Measurements from ENCODE around the gene PSMC3. TPM values are rescaled to one million over a fixed set of nuclear protein-coding genes. Genes with fewer than 3 reads are reported as not detected.
A peak's percentile ranks its signal among the peaks of the same experiment; 100 is the strongest.

Gene PSMC3
- total RNA-seq, 1 experiment from 2014 or later = 222 TPM

- no peak overlapping the region for H3K4me3 ChIP-seq
- no peaks in the 10 kb centered on the region for H3K79me2 ChIP-seq (ENCODE audit: low read depth)
- H3K4me1 ChIP-seq (replicated peaks; ENCODE audit: insufficient read depth) = no peaks in the 10 kb centered on the region
- no peaks in the 10 kb centered on the region for H3K36me3 ChIP-seq (ENCODE audit: low read depth)
- H3K27ac ChIP-seq = no peak overlapping the region
- CTCF ChIA-PET = no interaction called here
- H3K9me3 ChIP-seq (ENCODE audit: insufficient read depth, low read depth) = no peaks in the 10 kb centered on the region
- H3F3A ChIP-seq (ENCODE audit: insufficient read depth, low read depth) = no peaks in the 10 kb centered on the region
- H2AFZ ChIP-seq = no peak overlapping the region
- peak in 1 of 2 experiments; percentile 16 for DNase-seq
- H3K27me3 ChIP-seq (ENCODE audit: insufficient read depth, low read depth) = no peaks in the 10 kb centered on the region
- POLR2A ChIA-PET (ENCODE audit: unreplicated experiment) = no interaction called here
- intact Hi-C loops (cut with micrococcal nuclease; ENCODE audit: unreplicated experiment) = no loop called here
- H4K20me1 ChIP-seq (ENCODE audit: insufficient read depth) = no peaks in the 10 kb centered on the region
- BruUV-seq (replicated peaks) = no TSS peak
- no peak overlapping the region for H3K4me2 ChIP-seq
- TF ChIP-seq CTCF (conservative IDR thresholded peaks at IDR 0.05) = no peak
- TF ChIP-seq EZH2 (IDR thresholded peaks at IDR 0.05; ENCODE audit: low read depth) = no peak
- H3K9me2 ChIP-seq (ENCODE audit: insufficient read depth) = no peaks in the 10 kb centered on the region
Observed at GRCh38 chr11:47389577-47390421, 36.4 kb downstream of the PSMC3 start.

GRCh38 chr11:47388697-47389576, 37.3 kb downstream of the PSMC3 start:
- H3K4me2 ChIP-seq = no peak overlapping the region
- no peaks in the 10 kb centered on the region for H3K27me3 ChIP-seq (ENCODE audit: insufficient read depth, low read depth)
- POLR2A ChIA-PET (ENCODE audit: unreplicated experiment) = no interaction called here
- no peak overlapping the region for H2AFZ ChIP-seq
- no peaks in the 10 kb centered on the region for H4K20me1 ChIP-seq (ENCODE audit: insufficient read depth)
- no peaks in the 10 kb centered on the region for H3F3A ChIP-seq (ENCODE audit: insufficient read depth, low read depth)
- no peaks in the 10 kb centered on the region for H3K9me2 ChIP-seq (ENCODE audit: insufficient read depth)
- H3K4me1 ChIP-seq (replicated peaks; ENCODE audit: insufficient read depth) = no peaks in the 10 kb centered on the region
- H3K36me3 ChIP-seq (ENCODE audit: low read depth) = no peaks in the 10 kb centered on the region
- no peaks in the 10 kb centered on the region for H3K9me3 ChIP-seq (ENCODE audit: insufficient read depth, low read depth)
- no peaks in the 10 kb centered on the region for H3K79me2 ChIP-seq (ENCODE audit: low read depth)
- intact Hi-C loops (cut with micrococcal nuclease; ENCODE audit: unreplicated experiment) = no loop called here
- no peak overlapping the region for H3K4me3 ChIP-seq
- DNase-seq = peak; percentile 31 to 42
- no TSS peak for BruUV-seq (replicated peaks)
- no peak overlapping the region for H3K27ac ChIP-seq
- CTCF ChIA-PET = no interaction called here
- TF ChIP-seq CTCF (conservative IDR thresholded peaks at IDR 0.05) = no peak
- TF ChIP-seq EZH2 (IDR thresholded peaks at IDR 0.05; ENCODE audit: low read depth) = no peak

GRCh38 chr11:47387944-47388696, 38.1 kb downstream of the PSMC3 start:
- Histone ChIP-seq H2AFZ (no peak overlapping the region), H3K9me3 (ENCODE audit: insufficient read depth, low read depth) (no peaks in the 10 kb centered on the region), H3F3A (ENCODE audit: insufficient read depth, low read depth) (no peaks in the 10 kb centered on the region), H4K20me1 (ENCODE audit: insufficient read depth) (no peaks in the 10 kb centered on the region), H3K27me3 (ENCODE audit: insufficient read depth, low read depth) (no peaks in the 10 kb centered on the region), H3K4me2 (no peak overlapping the region), H3K36me3 (ENCODE audit: low read depth) (no peaks in the 10 kb centered on the region), H3K9me2 (ENCODE audit: insufficient read depth) (no peaks in the 10 kb centered on the region), H3K79me2 (ENCODE audit: low read depth) (no peaks in the 10 kb centered on the region), H3K4me1 (replicated peaks; ENCODE audit: insufficient read depth) (no peaks in the 10 kb centered on the region), H3K4me3 (no peak overlapping the region), H3K27ac (no peak overlapping the region)
- CTCF ChIA-PET = no interaction called here
- intact Hi-C loops (cut with micrococcal nuclease; ENCODE audit: unreplicated experiment) = no loop called here
- POLR2A ChIA-PET (ENCODE audit: unreplicated experiment) = interaction anchor here (0.6 kb wide), 1 partner anchor 534 kb away, joined by 4 read pairs; no protein-coding TSS in a partner anchor
- DNase-seq = peak in 1 of 2 experiments; percentile 11
- TF ChIP-seq EZH2 (IDR thresholded peaks at IDR 0.05; ENCODE audit: low read depth) (no peak), CTCF (conservative IDR thresholded peaks at IDR 0.05) (no peak)
- BruUV-seq (replicated peaks) = no TSS peak
